ENCODE measurements around the gene UTP14C. TPM values are rescaled to one million over a fixed set of nuclear protein-coding genes. Genes with fewer than 3 reads are reported as not detected.
"Not testable (repeated sequence)": the region's sequence is repeated elsewhere in the genome, so short reads cannot be mapped to it uniquely, and the experiment has no call there.

Gene UTP14C
- 10 to 100 TPM; 30.6 to 37.3 (median 33.2) TPM for polyA plus RNA-seq (ENCODE audit: insufficient read length in 4 of 4)

DNA sequence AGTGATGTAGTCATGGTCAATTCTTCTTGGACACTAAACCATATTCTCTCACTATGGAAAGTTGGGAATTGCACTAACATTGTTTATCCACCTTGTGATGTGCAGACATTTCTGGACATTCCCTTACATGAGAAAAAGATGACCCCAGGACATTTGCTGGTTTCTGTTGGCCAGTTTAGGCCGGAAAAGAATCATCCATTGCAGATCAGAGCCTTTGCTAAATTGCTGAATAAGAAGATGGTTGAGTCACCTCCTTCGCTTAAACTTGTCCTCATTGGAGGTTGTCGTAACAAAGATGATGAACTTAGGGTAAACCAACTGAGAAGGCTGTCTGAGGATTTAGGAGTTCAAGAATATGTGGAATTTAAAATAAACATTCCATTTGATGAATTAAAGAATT, at the start of gene UTP14C:
TSS of gene UTP14C (plus strand) at position 211 of the 400 bp plus-strand sequence. CDS start 4,114 bp downstream, outside the sequence.
- no peak for DNase-seq (ENCODE audit: low read depth in 4 of 4, low spot score in 2 of 4)

- no peak for DNase-seq (ENCODE audit: low read depth in 4 of 4, low spot score in 2 of 4)
Measured at GRCh38 chr13:51976423-51976822, 48.1 kb upstream of the UTP14C start.

DNA sequence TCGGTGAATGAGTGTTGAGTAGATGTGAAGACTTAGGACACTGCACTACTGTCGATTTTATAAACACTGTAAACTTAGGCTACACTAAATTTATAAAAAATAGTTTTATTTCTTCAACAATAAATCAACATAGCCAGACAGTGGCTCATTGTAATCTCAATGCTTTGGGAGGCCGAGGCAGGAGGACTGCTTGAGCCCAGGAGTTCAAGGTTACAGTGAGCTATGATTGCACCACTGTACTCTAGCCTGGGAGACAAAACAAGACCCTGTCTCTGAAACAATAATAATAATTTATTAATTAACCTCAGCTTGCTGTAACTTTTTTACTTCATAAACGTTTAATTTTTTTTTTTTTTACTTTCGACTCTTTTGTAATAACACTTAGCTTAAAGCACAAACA, 47.6 kb upstream of the UTP14C start:
- no peak for DNase-seq (ENCODE audit: low read depth in 4 of 4, low spot score in 2 of 4)

DNA sequence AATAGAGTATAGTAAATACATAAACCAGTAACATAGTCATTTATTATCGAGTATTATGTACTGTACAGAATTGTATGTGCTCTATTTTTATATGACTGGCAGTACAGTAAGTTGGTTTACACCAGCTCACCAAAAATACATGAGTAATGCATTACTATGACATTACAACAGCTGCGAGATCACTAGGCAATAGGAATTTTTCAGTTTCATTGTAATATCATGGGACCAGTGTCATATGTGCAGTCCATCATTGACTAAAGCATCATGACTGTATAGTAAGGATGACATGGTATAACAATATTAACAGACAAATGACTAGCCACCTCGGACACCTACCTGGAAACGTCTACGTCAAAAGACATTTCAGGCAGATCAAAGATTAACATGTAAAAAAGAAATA, 46.9 kb upstream of the UTP14C start:
- DNase-seq (ENCODE audit: low read depth in 4 of 4, low spot score in 2 of 4) = no peak

- DNase-seq (ENCODE audit: low read depth in 4 of 4, low spot score in 2 of 4) = no peak
Measured at GRCh38 chr13:51978796-51979556, 45.5 kb upstream of the UTP14C start.

DNA sequence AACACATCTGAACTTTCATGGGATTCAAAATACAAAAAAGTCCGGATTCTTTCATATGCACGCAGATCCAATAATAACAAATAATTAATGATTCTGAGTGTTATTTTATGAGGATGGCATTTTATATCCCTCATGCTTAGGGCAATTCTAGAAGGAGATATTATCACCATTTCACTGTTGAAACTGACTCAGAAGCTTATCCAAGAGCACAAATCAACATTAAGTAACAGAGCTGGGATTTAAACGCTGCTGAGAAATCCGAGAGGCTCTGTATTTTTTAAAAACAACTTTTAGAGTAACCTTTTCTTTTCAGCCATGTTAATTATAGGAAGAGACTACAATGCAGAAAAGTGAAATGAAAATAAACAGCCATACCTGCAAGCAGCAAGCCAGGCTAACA, 43.6 kb upstream of the UTP14C start:
- no peak for DNase-seq (ENCODE audit: low read depth in 4 of 4, low spot score in 2 of 4)

DNA sequence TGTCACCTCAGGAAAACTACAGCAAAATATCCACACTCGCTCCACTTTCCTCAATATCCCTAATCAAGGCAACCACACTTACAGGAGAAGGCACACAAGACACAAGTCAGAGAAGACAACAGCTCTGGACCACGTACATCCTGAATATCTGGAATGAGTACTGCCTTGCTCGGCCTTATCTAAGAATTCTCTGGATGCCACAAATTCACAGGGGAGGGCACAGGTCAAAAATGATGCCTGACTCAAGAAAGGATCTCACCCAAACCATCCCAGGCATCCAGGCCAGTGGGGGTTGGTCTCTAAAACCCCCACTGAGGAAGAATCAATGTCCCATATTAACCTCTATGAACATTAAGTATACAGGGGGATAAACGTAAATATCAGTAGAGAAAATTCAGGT, 43.1 kb upstream of the UTP14C start:
- DNase-seq (ENCODE audit: low read depth in 4 of 4, low spot score in 2 of 4) = no peak

DNA sequence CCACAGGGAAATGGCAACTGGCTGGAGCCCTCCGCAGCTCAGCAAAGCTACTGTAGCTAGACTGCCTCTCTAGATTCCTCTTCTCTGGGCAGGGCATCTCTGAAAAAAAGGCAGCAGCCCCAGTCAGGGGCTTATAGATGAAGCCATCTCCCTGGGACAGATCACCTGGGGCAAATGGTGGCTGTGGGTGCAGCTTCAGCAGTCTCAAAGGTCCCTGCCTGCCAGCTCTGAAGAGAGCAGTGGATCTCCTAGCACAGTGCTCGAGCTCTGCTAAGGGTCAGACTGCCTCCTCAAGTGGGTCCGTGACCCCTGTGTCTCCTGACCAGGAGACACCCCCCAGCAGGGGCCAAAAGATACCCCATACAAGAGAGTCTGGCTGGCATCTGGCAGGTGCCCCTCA, 41.2 kb upstream of the UTP14C start:
- DNase-seq (ENCODE audit: low read depth in 4 of 4, low spot score in 2 of 4) = not testable (repeated sequence)

DNA sequence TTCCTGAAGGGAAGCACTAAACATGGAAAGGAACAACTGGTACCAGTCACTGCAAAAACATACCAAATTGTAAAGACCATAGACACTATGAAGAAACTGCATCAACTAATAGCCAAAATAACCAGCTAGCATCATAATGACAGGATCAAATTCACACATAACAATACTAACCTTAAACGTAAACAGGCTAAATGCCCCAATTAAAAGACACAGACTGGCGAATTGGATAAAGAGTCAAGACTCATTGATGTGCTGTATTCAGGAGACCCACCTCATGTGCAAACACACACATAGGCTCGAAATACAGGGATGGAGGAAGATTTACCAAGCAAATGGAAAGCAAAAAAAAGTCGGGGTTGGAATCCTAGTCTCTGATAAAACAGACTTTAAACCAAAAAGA, 39.6 kb upstream of the UTP14C start:
- DNase-seq (ENCODE audit: low read depth in 4 of 4, low spot score in 2 of 4) = not testable (repeated sequence)

DNA sequence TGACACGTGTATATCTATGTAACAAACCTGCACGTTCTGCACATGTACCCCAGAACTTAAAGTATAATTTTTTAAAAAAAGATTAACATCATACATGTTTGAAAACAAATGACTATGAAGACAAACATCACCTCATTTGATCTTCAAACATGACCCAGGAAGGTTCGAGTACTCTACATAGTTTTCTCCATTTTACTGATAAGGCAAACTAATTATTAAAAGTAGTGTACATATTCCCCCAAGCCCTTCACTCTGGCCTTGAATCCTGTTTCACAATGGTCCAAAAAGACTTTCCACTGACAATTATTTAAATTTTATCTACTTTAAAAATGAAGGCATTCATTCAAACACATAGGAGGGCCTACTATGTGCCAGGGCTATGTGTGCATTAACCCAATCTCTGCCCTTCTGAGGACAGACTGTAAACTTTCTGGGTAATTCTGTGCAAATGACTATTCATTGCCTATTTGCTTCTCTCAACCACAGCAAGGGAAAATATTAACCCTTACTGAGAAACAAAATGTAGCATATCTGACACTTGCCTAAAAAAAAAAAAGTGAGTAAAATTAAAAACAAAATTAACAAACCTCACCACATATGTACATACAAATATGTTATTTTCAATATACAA, 35.4 kb upstream of the UTP14C start:
- DNase-seq (ENCODE audit: low read depth in 4 of 4, low spot score in 2 of 4) = no peak

DNA sequence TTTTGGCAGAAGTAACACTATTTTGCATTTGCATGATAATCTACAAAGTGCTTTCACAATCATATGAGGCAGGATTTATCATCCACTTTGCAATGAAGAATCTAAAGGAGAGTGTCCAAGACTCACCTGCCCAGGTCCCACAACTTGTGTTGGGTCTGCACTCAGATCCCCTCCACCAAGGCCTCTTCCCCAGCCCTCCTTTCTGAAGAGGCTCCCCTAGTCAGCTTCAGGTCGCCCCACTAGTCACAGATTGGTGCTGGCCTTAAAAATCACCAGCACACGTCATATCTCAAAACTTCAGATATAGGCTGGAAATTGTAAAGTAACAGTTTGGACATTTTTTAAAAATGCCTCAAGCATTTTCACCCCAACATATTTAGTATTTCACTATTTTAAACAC, 30.8 kb upstream of the UTP14C start:
- no peak for DNase-seq (ENCODE audit: low read depth in 4 of 4, low spot score in 2 of 4)

DNA sequence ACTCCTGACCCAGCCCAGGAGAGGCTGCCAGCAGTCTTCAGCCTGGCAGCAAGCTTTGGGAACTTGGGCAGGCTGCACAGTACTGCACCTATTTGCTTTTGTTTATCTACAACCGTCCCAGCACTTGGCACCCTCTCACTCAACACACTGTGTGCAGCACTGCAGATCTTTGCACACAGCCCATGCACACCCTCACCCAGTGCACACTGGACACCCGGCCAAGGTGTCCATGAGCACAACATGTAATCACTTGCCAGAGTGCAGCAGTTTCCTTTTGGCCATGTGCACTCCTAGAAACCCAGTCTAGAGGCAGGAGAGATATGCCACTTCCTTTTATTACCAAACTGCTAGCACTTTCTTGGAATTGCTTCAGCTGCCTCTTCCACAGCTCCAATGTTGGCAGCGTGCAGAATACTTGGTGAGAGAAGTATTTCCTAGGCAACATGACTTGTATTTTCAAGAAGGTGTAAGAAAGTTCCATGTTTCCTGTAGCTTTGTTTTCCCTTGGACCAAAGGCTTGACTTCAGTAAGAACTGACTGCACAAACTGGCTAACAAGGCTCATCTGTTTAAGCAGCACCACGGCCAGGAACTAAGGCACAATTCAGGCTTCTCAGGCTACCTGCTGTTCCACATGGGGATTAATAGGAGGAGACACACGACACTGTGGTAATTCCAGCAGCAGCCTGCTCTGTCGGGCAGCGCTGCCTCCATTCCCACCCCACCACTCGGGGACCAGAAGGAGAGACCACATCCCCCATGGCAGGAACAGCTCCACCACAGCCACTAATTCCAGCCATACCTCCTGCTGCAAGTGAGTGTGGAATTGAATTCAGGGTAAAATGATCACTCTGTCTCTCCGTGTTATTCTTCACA, 28.6 kb upstream of the UTP14C start:
- DNase-seq (ENCODE audit: low read depth in 4 of 4, low spot score in 2 of 4) = no peak

- no peak for DNase-seq (ENCODE audit: low read depth in 4 of 4, low spot score in 2 of 4)
Measured at GRCh38 chr13:51996641-51997040, 27.9 kb upstream of the UTP14C start.

DNA sequence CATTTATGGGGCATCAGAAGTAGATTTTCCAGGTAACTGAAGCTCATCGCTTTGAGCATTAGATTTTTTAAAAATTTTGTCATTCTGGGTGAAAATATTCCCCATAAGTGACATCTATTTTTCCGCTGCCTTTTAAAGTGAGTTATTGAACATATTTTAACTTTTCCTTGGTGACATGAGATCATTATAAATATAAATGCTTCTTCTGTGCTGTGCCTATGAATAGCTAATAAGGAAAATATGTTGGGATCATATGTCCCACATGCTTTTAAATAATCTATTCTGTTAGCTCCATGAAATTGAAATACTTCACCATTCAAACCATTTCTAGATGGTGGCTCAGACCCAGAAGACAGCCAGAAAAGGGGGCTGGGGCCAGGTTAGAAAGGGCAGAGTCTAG, 27.3 kb upstream of the UTP14C start:
- no peak for DNase-seq (ENCODE audit: low read depth in 4 of 4, low spot score in 2 of 4)

DNA sequence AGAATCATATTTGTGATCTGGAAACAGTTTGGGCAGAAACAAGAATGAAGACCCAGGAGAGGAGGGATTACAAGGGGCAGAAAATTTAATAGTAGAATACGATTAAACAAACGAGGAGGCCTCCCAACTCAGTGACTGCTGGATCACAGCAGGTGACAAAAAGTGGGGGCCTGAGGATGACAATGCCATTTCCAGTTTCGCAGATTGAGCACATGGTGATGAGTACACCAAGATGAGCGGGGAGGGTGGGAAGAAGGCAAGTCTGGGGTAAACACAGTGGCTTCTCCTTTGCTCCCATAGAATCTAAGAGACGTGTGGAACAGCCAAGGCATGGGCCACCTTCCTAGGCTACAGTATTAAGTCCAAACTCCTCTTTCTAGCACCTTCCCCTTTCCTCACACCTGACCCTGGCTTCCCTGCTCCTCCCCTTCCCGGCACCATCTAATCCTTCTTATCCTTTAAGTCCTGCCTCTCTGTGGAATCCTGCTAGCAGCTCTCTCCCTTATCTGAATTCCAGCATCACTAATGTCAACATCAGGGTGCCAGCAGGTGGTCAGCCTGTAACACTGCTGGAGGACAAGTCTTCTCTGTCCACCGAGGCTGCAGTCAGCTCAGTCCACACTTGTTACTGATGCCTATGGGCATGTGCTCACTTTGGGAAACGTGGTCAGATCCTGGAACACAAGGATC, 26.7 kb upstream of the UTP14C start:
- no peak for DNase-seq (ENCODE audit: low read depth in 4 of 4, low spot score in 2 of 4)

GRCh38 chr13:51998723-51999509, 25.6 kb upstream of the UTP14C start:
- DNase-seq (ENCODE audit: low read depth in 4 of 4, low spot score in 2 of 4) = no peak

DNA sequence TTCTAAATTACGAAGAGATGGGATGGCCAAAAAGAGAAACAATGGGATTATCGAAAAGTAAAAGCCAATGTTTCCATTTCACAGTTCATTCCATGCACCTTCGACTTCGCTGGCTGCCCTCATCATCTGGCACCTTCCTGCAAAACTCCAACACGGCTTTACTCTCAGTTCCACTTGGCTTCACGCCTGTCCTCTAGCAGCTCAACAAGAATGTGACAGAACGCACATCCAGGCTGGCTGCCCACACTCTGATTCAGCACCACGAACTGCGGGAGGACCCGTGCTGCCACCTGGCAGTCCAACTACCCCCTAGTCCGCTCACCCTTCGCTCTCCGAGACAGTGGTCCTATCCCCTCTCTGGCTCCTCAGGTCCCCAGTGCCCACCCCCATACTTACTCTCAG, 25.0 kb upstream of the UTP14C start:
- DNase-seq (ENCODE audit: low read depth in 4 of 4, low spot score in 2 of 4) = no peak

- no peak for DNase-seq (ENCODE audit: low read depth in 4 of 4, low spot score in 2 of 4)
Measured at GRCh38 chr13:51999921-52000320, 24.6 kb upstream of the UTP14C start.

DNA sequence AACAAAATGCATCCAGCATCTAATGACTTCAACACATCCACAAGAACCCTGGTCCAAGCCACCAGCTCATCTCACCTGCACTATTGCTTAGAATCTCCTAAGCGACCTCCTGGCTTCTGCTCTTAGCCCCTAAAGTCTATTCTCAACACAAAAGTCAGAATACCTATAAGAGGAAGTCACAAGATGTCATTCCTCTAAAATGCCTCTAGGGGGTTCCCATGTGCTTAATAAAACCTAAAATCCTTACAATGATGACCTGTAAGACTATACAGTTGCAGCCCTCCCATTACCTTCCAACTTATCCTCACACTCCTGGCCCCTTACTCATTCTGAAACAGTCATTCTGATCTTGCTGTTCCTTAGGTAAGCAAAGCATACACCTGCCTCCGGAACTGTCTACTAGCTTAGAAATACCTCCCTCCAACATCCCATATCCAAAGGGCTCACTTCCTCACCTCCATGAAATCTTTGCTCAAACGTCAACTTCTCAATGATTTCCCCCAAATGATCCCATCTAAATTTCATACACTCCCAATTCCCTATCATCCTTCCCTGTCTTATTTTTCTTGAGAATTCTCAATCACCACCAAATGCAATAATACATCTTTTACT, 23.3 kb upstream of the UTP14C start:
- DNase-seq (ENCODE audit: low read depth in 4 of 4, low spot score in 2 of 4) = no peak

DNA sequence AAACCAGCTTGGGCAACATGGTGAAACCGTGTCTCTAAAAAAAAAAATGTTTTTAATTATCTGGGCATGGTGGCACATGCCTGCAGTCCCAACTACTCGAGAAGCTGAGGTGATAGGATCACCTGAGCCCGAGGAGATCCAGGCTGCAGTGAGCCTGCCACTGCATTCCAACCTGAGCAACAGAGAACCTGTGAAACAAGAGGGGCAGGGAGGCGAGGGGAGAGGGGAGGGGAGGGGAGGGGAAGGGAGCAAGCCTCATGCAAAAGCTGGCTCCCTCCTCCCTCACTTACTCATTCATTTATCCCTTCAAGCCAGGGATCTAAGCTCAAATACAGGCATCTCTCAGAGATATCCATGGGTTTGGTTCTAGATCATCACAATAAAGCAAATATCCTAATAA, 22.1 kb upstream of the UTP14C start:
- DNase-seq (ENCODE audit: low read depth in 4 of 4, low spot score in 2 of 4) = no peak

Data from left renal cortex interstitium (tissue), 4 donors.